ENCODE results near the gene SECISBP2L.

- TF ChIP-seq CTCF (IDR thresholded peaks at IDR 0.05) (no peak), POLR2A (IDR thresholded peaks at IDR 0.05) (no peak)
These were observed 16.7 kb upstream of the SECISBP2L start for GRCh38 chr15:49062900-49063299.
